Thoracic aorta (tissue), 2 donors: ENCODE results near the gene MAPK4. TPM values are rescaled to one million over a fixed set of nuclear protein-coding genes. Genes with fewer than 3 reads are reported as not detected.

Experiments used
- ATAC-seq: fragments of 150-250 bp; one replicate; pipeline ENCODE4 v1.8.0; 2017; ENCODE audit warnings: low read depth; ENCODE audit not compliant: insufficient number of reproducible peaks, low FRiP score
- DNase-seq: peaks from one replicate; pipeline ENCODE4 v3.0.0-alpha.2; 2020; ENCODE audit warnings: low spot score
- H3K27ac ChIP-seq, 2 donors: fragments of 200-600 bp; sonication (generic); 1 replicate in 1 of 2; 2 replicates in 1 of 2; pipeline ENCODE4 v1.5.1; 2016; ENCODE audit warnings: mild to moderate bottlenecking in 2 of 2, moderate library complexity in 2 of 2
- H3K27me3 ChIP-seq: fragments of 200-600 bp; sonication (generic); replicated peaks from 2 replicates; pipeline ENCODE4 v1.6.0; 2016; ENCODE audit warnings: mild to moderate bottlenecking; ENCODE audit not compliant: insufficient read depth
- H3K36me3 ChIP-seq: fragments of 200-600 bp; sonication (generic); one replicate; pipeline ENCODE4 v1.5.1; 2016
- H3K4me1 ChIP-seq, 2 donors: fragments of 200-600 bp; sonication (generic); 1 replicate in 1 of 2; 2 replicates in 1 of 2; pipeline versions ENCODE4 v1.5.1 to v1.6.0; 2016; ENCODE audit warnings: low read depth in 2 of 2, mild to moderate bottlenecking in 1 of 2; ENCODE audit not compliant: control insufficient read depth in 1 of 2
- H3K4me3 ChIP-seq: fragments of 200-600 bp; sonication (generic); 2 replicates; pipeline ENCODE4 v1.5.1; 2016; ENCODE audit warnings: mild to moderate bottlenecking
- H3K9me3 ChIP-seq: fragments of 200-600 bp; sonication (generic); 2 replicates; pipeline ENCODE4 v1.5.1; 2016
- CTCF ChIP-seq: fragments of 200-600 bp; sonication (generic); IDR thresholded peaks from one replicate; pipeline ENCODE4 v1.5.1; 2019; ENCODE audit warnings: antibody characterized with exemption
- total RNA-seq, 2 donors: library from RNA; depleted of rRNA; stranded (reverse); fragments of >200 nt; gene quantifications; one replicate each; pipeline versions ENCODE4 v1.1.0 to v1.2.3, GENCODE V29; 2016

Gene MAPK4
- total RNA-seq, 2 donors from 2014 or later, result 1.5 to 4.0 TPM

GRCh38 chr18:50647237-50647636 lies 87.3 kb downstream of the MAPK4 start:
- Histone ChIP-seq H3K9me3 (no peaks in the 10 kb centered on the region), H3K36me3 (no peaks in the 10 kb centered on the region), H3K27me3 (no peaks in the 10 kb centered on the region), H3K27ac (no peak overlapping the region), H3K4me3 (no peak overlapping the region), H3K4me1 (peaks cover 12 to 40% of the 10 kb centered on the region in 2 donors)
- ATAC-seq (no peak), DNase-seq (no peak)
- TF ChIP-seq CTCF, result no peak

- no peak for TF ChIP-seq CTCF
- Histone ChIP-seq H3K27ac (no peak overlapping the region), H3K9me3 (no peaks in the 10 kb centered on the region), H3K27me3 (no peaks in the 10 kb centered on the region), H3K4me3 (no peak overlapping the region), H3K4me1 (peaks cover 12 to 45% of the 10 kb centered on the region in 2 donors), H3K36me3 (no peaks in the 10 kb centered on the region)
- no peak for ATAC-seq
- no peak for DNase-seq
Measured at GRCh38 chr18:50647792-50648191, 87.9 kb downstream of the MAPK4 start.

GRCh38 chr18:50649821-50650220 lies 89.9 kb downstream of the MAPK4 start:
- Histone ChIP-seq H3K4me1 (peaks cover 20 to 64% of the 10 kb centered on the region in 2 donors), H3K36me3 (no peaks in the 10 kb centered on the region), H3K27ac (peak overlapping the region; percentile 78 to 82), H3K9me3 (no peaks in the 10 kb centered on the region), H3K27me3 (no peaks in the 10 kb centered on the region), H3K4me3 (no peak overlapping the region)
- DNase-seq (peak; percentile 38), ATAC-seq (peak; percentile 53)
- TF ChIP-seq CTCF, result no peak

GRCh38 chr18:50651334-50651733 lies 91.4 kb downstream of the MAPK4 start:
- DNase-seq (no peak), ATAC-seq (no peak)
- Histone ChIP-seq H3K27ac (peak overlapping the region in 1 of 2 donors; percentile 82), H3K4me1 (peaks cover 25 to 80% of the 10 kb centered on the region in 2 donors), H3K36me3 (no peaks in the 10 kb centered on the region), H3K27me3 (no peaks in the 10 kb centered on the region), H3K9me3 (no peaks in the 10 kb centered on the region), H3K4me3 (no peak overlapping the region)
- TF ChIP-seq CTCF, result no peak

- H3K9me3 ChIP-seq, result no peaks in the 10 kb centered on the region
- ATAC-seq (no peak), DNase-seq (no peak)
- no peaks in the 10 kb centered on the region for H3K27me3 ChIP-seq
- peak overlapping the region; percentile 79 to 90 for H3K27ac ChIP-seq
- H3K4me3 ChIP-seq, result no peak overlapping the region
- no peak for TF ChIP-seq CTCF
- H3K36me3 ChIP-seq, result no peaks in the 10 kb centered on the region
- H3K4me1 ChIP-seq, result peaks cover 25 to 84% of the 10 kb centered on the region in 2 donors
Measured at GRCh38 chr18:50653402-50654093, 93.7 kb downstream of the MAPK4 start.
